HG03135 (cell line): ENCODE results near the gene ITGA11.

Experiments used
- ATAC-seq: cut with Tn5 transposase; IDR thresholded peaks from one replicate; pipeline ENCODE4 v1.9.1; 2021; ENCODE audit warnings: mild to moderate bottlenecking, moderate library complexity; ENCODE audit not compliant: unreplicated experiment

ITGA11 gene, protein sequence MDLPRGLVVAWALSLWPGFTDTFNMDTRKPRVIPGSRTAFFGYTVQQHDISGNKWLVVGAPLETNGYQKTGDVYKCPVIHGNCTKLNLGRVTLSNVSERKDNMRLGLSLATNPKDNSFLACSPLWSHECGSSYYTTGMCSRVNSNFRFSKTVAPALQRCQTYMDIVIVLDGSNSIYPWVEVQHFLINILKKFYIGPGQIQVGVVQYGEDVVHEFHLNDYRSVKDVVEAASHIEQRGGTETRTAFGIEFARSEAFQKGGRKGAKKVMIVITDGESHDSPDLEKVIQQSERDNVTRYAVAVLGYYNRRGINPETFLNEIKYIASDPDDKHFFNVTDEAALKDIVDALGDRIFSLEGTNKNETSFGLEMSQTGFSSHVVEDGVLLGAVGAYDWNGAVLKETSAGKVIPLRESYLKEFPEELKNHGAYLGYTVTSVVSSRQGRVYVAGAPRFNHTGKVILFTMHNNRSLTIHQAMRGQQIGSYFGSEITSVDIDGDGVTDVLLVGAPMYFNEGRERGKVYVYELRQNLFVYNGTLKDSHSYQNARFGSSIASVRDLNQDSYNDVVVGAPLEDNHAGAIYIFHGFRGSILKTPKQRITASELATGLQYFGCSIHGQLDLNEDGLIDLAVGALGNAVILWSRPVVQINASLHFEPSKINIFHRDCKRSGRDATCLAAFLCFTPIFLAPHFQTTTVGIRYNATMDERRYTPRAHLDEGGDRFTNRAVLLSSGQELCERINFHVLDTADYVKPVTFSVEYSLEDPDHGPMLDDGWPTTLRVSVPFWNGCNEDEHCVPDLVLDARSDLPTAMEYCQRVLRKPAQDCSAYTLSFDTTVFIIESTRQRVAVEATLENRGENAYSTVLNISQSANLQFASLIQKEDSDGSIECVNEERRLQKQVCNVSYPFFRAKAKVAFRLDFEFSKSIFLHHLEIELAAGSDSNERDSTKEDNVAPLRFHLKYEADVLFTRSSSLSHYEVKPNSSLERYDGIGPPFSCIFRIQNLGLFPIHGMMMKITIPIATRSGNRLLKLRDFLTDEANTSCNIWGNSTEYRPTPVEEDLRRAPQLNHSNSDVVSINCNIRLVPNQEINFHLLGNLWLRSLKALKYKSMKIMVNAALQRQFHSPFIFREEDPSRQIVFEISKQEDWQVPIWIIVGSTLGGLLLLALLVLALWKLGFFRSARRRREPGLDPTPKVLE

DNA sequence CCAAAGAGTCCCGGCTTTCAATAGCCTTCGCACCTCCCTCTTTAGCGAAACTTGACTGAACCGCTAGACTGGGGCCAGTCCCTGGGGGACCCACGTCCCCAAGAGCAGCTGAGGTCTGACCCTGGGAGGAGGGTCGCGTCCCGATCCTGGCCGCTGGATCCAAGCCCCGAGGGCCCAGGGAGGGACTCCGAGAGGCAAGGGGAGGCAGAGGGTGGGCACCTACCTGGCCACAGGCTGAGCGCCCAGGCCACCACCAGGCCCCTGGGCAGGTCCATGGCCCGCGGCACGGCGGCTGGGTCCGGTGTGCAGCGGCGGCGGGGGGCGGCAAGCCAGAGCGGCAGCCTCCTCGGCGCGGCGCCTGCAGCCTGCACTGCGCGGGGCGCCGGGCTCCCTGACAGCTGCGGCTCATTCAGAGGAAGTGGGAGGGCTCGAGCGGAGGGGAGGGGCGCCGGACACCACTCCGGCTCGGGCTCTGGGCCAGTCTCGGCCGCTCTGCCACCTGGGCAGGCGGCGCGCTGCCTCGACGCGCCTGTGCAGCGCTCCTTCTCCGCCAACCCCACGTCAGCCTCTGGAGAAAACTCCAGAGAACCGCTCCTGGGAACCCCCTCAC lies at the start of gene ITGA11:
Gene ITGA11 (minus strand): TSS at position 372 of the 610 bp plus-strand sequence. CDS start 97 bp downstream, at position 275.
- ATAC-seq, result no peak

DNA sequence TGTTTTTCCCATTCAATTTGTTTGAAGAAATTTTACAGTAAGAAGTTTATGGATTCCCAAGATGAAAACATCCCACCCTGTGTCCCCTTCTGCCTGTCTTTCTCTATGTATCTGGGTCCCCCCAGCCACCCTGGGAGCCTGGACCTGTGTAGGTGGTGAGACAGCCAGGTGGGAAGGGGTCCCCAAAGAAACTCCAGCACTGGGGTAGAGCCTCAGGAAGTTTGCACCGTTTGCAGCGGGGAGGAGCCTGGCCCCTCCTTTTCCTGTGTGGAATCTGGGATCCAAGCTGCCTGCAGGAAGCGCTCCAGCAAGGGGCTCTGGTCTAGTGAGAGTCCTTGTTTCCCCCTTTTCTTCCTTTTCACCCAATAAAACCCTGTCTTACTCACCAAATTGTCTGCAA lies 49.4 kb upstream of the ITGA11 start:
- no peak for ATAC-seq

DNA sequence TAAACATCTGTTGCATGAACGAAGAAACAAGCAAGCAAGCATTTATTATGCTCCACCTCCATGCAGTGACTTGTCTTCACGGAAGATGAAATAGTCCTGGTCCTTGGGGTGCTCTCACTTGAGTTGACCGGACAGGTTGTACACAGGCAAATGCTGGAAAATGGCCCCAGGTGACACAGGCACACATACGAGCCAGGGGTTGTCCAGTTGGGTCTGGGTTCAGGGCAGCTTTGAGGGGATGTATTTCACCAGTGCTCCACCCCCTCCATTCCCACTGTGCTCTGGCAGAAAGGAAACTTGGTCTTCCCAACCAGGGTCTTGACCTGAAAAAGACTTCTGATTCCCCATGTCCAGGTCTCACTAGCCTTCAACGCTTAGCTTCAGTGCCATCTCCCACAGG lies 48.3 kb upstream of the ITGA11 start:
- no peak for ATAC-seq

DNA sequence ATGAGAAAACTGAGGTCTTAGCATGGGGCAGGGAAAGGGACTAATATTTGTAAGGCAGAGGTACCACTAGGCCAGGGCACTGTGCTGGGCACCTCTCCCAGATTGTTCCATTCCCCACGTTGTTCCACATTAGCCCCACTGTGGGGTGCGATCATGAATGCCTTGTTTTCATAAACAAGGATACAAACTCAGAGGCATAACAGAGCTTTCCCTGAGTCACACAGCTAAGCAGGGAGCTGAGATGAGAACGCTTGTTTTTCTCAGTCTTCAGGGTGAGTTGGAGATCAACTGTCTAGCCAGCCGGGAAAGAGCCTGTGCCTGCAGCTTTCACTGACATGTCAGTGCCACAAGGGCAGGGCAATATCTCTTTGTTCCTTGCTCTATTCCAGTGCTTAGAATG lies 47.9 kb upstream of the ITGA11 start:
- ATAC-seq, result no peak

DNA sequence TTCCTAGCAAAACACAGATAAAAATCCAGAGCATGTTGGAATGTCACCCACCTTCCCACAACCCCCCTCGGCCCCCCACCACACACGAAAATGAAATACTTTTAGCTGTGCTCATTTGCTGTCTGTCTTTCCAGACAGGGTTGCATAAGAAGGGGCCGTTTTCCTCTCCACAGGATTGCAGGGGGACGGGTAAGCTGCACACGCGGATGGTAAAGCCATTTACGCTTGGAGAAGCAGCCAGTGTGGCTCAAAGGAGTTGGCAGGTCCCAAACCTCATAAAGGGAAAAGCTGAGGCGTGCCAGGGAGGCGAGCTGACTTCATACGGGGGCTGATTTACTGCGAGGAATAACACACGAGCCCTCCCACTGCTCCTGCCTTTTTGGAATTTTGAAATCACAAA lies 47.4 kb upstream of the ITGA11 start:
- ATAC-seq, result no peak

DNA sequence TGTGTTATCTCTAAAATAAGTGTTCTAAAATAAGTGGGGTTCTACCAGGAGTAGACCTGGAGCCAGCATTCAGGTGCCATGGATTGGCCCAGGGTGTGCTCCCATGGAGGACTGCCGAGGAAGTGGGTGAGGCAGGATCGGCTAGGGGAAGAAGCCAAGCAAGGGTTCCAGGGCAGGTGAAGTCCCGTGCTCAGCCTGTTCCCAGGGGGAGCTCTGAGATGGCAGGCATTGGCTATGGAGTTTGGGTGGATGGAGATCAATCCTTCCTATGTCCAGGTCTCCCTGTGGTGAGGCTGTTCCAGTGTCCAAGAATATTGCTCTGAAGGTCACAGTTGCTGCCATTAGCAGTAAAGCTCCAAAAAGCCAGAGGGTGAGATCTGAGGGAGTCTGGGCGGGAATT lies 46.9 kb upstream of the ITGA11 start:
- ATAC-seq, result no peak

DNA sequence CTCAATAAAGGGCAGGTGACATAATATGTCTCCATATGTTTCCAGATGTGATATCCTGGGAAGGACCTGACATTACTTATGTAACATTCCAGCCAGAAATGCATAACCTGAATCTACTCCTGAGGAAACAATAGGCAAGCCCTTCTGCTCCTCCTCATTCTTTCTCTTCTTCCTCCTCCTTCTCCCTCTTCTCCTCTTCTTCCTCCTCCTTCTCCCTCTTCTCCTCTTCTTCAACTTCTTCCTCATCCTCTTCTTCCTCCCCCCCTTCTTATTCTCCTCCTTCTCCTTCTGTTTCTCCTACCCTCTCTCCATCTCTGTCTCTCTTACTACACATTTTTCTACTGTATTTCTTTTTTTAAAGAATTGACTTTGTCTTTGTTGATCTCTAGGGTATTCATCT lies 43.5 kb upstream of the ITGA11 start:
- no peak for ATAC-seq

DNA sequence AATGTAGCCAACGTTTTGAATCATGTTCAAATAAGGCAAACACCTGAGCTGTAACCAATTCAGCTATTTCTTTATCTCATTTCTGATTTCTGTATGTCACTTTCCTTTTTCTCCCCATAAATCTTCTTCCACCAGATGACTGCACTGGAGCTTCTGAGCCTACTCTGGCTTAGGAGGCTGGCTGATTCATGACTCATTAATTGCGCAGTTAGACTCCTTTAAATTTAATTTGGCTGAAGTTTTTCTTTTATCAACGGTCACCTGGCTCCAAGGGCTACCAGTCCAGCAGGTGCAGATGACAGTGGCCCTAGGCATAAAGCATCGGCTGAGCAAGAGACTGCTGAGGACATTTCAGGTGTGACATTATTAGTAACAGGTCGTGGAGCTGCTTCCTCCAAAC lies 39.6 kb upstream of the ITGA11 start:
- no peak for ATAC-seq

DNA sequence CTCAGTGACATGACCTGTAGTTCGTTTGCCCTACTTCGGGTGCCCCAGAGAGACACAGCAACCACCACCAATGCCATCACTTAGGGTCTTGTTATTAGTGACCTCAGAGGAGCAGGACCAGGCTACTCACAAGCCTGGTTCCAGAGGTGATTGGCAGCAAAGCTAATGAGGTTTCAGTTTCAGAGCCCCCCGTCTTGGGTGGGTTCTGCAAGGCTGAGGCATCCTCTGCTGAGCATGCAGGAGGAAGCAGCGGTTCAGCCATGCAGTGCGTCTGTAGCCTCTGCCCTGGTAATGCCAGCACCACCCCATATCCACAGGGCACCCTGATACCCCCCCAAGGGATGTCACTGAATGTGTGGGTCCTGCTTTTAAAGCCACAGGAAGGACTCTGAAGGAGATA lies 39.0 kb upstream of the ITGA11 start:
- ATAC-seq, result no peak

DNA sequence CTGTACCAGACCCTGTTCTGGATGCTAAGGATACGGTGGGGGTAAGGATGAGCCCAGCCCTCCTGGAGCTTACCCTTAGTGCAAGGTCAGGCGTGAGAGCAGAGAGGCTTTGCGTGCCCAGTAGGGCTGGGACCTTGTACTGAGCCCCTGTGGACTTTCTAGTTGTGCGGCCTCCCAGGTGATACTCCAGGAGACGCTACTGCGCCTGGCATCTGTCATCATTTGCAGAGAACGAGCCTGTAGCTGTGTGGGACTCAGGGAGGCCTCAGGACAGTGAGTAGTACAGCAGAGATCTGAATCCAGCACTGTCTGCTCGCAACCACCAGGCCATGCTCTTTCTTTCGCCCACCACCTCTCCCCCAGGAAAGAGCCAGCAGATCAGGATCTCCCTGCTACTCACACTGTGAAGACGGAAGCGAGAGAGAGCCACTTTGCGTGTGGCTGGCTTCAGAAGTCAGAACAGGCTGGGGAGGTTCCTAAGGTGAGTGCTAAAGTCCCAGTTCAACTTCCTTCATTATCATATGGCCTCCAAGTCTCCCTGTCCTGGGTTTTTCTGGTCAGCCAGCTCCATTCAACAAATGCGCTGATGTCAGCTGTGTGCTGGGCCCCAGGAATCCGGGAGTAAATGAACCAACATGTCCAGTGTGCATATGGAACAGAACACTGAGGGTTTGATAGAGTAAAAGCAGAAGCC lies 38.2 kb upstream of the ITGA11 start:
- no peak for ATAC-seq

DNA sequence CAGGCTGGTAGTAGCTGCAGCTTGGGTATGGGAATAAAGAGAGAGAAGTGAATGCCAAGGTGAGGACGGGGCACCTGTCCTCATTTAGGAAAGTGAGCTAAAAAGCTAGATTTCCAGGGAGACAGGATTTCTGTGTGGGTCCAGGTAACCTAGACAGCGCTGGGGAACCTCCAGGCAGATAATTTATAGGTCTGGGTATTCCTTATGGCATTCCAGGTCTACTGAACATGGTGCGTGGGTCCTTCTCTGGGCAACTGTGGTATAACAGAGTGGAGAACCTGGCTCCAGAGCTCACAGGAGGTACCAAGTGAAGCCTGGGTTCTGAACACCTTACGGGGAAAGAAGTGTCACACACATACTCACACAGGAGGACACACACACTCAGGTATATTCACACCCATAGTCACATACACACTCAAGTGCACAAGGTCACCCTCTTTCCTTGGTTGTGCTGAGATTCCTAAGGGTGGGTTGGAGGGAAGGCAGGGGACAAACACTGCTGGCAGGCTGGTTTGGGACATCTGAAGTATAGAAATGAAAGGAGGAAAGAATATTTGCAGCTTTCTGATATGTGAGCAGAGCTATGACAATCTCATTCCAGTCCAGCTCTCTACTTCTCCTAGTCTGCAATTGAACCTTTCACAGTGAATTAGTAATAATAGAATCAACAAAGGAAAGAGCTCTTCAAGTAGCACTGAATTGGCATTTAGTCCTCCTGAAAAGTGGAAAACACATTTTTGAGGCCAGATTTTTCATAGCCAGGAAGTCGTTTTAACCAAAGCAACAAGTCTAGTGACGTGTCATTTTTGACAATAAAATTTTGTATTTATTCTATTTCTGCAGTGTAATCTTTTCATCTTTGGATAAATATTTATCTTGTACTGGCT lies 37.4 kb upstream of the ITGA11 start:
- no peak for ATAC-seq

DNA sequence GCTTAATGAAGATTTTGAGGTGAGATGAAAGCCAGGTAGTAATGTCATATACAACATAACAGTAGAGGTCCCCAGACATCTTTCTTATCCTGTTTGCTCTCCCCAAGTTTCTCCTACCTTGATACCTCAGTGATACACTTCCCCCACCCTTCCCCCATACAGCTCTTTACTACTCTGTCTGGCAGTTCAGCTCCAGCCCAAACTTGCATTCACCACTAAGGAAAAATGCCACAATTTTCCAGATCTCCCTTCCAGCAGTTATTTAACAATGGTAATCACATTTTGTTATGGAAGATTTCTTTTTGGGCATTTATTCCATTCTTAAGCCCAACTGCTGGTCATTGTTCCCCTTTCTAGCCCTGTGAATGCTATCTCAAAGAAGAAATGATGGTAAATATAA lies 34.9 kb upstream of the ITGA11 start:
- no peak for ATAC-seq

DNA sequence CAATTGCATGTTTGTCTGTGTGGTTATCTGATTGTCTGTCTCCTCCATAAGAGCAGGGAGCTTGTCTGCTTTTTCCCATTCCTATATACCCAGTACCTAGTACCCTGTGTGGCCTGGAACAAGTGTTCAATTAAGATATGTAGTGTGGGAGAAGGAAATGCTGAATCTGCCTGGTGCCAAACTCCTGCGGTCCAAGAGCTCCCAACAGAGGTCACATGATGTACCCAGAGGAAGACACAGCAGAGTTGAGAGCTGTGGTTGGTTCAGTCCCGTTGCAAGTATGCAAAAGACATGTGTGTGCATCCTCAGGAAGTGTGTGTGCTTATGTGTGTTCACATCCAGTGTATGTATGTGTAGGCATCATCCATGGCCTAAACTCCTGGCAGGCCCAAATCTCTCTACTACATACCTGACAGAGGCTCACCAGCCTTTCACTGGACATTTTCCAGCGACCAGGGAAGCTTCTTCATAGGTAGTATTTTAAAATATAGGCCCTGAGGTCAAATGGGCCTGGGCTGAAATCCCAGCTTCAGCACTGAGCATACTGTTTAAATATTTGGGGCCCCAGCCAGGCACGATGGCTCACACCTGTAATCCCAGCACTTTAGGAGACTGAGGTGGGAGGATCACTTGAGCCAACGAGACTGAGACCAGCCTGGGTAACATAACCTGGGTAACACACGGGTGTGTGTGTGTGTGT lies 34.0 kb upstream of the ITGA11 start:
- no peak for ATAC-seq

DNA sequence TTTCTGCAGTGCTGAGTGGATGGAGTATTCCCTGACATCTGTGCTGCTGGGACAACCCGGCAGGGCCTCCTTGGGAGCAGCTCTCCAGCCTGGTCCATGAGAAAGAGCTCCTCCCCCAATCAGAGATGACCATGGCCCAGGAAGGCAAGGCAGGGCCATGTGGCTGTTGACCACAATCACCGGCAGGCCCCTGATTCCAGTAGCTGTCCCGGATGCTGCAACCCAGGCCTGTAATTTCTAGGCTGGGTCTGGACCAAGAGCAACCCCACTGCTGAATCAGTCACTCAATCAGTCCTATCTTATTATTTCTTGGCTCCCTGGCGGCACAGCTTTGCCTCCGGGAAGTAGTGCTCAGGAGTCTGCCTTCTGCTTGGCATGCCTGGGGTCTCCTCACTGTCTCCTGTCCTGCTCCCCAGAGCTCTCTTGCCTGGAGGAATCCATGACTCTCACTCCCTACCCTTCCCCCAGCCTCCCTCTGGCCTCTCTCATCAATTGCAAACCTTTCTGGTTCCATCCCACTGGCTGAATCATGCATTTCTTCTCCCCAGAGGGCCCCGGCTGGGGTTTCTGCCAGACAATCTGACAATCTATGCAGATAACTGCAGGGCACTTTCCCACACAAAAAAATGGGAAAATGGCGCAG lies 32.6 kb upstream of the ITGA11 start:
- ATAC-seq, result no peak

DNA sequence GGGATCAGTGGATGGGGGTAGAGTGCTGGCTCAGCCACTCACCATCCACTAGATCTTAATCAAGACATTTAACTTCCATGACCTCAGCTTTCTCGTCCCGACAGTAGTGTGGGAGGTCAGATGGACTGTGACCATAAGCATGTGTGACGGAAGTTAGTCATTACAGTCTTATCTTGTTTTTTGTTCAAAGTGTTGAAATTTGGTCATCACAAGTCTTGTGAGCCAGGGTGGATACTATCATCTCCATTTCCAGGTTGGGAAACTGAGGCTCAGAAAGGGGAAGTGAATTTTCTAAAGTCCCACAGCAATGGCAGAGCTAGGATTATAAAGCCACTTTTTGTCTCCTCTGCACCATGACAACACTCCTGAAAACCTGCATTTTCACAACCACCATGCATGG lies 32.0 kb upstream of the ITGA11 start:
- no peak for ATAC-seq

DNA sequence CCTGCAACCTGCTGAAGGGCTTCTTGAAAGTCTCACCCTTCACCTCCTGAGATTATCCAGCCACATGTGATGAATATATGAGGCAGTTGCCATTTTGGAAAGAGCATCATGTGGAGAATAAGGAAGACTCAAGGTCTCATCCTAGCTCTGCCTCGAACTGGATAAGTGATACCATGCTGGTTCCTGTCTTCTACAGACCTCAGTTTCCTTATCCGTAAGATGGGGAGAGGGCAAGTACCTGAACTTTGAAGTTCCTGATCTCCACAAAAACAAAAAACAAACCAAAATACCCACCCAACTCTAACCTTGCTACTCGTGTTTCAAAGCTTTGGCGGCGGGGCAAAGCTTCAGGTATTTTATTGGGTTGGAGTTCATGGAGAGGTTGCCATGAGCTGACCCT lies 31.5 kb upstream of the ITGA11 start:
- ATAC-seq, result no peak

DNA sequence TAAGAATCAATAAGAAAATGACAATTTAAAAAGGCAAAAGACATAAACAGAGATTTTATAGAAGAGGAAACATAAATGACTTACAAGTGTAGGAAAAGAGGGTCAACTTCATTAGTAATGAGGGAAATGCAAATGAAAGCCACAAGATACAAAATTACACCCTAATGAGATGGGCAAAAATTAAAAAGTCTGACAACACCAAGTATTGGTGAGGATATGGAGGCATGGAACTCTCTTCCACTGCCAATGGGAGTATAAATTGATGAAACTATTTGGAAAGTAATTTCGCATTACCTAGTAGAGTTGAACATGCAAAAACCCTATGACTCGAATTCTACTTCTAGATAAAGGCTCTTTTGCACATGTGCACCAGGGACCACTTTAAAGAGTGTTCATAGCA lies 28.2 kb upstream of the ITGA11 start:
- ATAC-seq, result no peak

DNA sequence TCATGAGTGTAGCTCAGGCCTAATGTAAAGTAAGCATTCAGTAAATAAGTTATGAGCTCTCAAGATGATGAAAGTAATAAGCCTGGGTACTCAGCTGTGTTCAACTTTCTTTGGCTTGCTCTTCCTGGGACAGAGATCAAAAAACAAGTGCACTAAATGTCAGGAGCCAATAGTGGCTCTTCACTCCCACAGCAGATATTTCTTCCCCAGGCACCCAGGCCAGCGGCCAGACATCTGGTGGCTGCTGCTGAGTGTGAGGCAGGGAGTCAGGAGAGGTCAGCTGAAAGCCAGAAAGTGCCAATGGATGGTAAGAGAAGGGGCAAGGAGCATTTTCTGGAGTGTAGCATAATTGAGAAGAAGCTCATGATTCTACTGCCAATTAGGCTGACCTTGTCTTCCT lies 18.2 kb upstream of the ITGA11 start:
- no peak for ATAC-seq
